GM06990 (cell line): Measurements from ENCODE around the gene PARK7.

Experiments
- DNase-seq: peaks from one replicate; pipeline ENCODE4 v3.0.0-alpha.2; 2011; ENCODE audit not compliant: insufficient read length; ENCODE audit errors: extremely low read depth
- H3K27me3 ChIP-seq: replicated peaks from 2 replicates; pipeline ENCODE4 v1.6.0; 2011; ENCODE audit warnings: low read length; ENCODE audit not compliant: control insufficient read depth, insufficient read depth
- H3K36me3 ChIP-seq: 2 replicates; pipeline ENCODE4 v1.5.1; 2011; ENCODE audit warnings: low read length; ENCODE audit not compliant: control insufficient read depth, insufficient read depth
- H3K4me3 ChIP-seq: replicated peaks from 2 replicates; pipeline ENCODE4 v1.5.1; 2011; ENCODE audit warnings: low read depth, mild to moderate bottlenecking, control low read depth, low read length
- CTCF ChIP-seq: IDR thresholded peaks from 2 replicates; pipeline ENCODE4 v1.5.1; 2011; ENCODE audit warnings: low read length, control low read depth, mild to moderate bottlenecking, inconsistent platforms; ENCODE audit not compliant: insufficient read depth, poor library complexity, severe bottlenecking

The PARK7 gene

GRCh38 chr1:7953850-7954609 lies 7.5 kb upstream of the PARK7 start:
- no peak for TF ChIP-seq CTCF
- Histone ChIP-seq H3K27me3 (no peaks in the 10 kb centered on the region), H3K36me3 (no peaks in the 10 kb centered on the region), H3K4me3 (peak overlapping the region; percentile 82)
- peak; percentile 98 for DNase-seq

- Histone ChIP-seq H3K4me3 (peak overlapping the region; percentile 82), H3K27me3 (no peaks in the 10 kb centered on the region), H3K36me3 (no peaks in the 10 kb centered on the region)
- no peak for DNase-seq
- no peak for TF ChIP-seq CTCF
Measured at GRCh38 chr1:7954683-7955082, 6.8 kb upstream of the PARK7 start.

- no peak for DNase-seq
Measured at GRCh38 chr1:7956218-7957032, 5.1 kb upstream of the PARK7 start.

GRCh38 chr1:7960165-7960564 lies 1.3 kb upstream of the PARK7 start:
- Histone ChIP-seq H3K4me3 (peak overlapping the region; percentile 83), H3K27me3 (no peaks in the 10 kb centered on the region), H3K36me3 (peaks cover 7% of the 10 kb centered on the region)
- no peak for TF ChIP-seq CTCF
- no peak for DNase-seq

More at GRCh38 chr1:7956218-7957032, 5.1 kb upstream of the PARK7 start:
- Histone ChIP-seq H3K36me3 (no peaks in the 10 kb centered on the region), H3K27me3 (no peaks in the 10 kb centered on the region), H3K4me3 (no peak overlapping the region)
- no peak for TF ChIP-seq CTCF

GRCh38 chr1:7960867-7961215 lies 670 bp upstream of the PARK7 start:
- peak overlapping the region; percentile 83 for H3K4me3 ChIP-seq
- no peak for TF ChIP-seq CTCF
- peaks cover 12% of the 10 kb centered on the region for H3K36me3 ChIP-seq
- H3K27me3 ChIP-seq = no peaks in the 10 kb centered on the region
- no peak for DNase-seq

- TF ChIP-seq CTCF = no peak
- peak overlapping the region; percentile 94 for H3K4me3 ChIP-seq
- peaks cover 17% of the 10 kb centered on the region for H3K36me3 ChIP-seq
- H3K27me3 ChIP-seq = no peaks in the 10 kb centered on the region
- no peak for DNase-seq
Measured at GRCh38 chr1:7962014-7962335, 464 bp downstream of the PARK7 start.
